OCI-LY7 (cell line): Measurements from ENCODE around the gene SH3GL2. TPM values are rescaled to one million over a fixed set of nuclear protein-coding genes. Genes with fewer than 3 reads are reported as not detected.

Source experiments
- BruUV-seq: library from RNA; stranded (reverse); fragments of 400-500 nt; replicated peaks from 2 replicates; lab custom pipeline; 2021; lab: Mats Ljungman, UMichigan
- CTCF ChIA-PET: fragments of 300-600 bp; sonication (Branson Sonifier 250); formaldehyde crosslinking; loops from one replicate; lab custom pipeline; 2022; ENCODE audit warnings: antibody characterized with exemption; ENCODE audit not compliant: unreplicated experiment; lab: Charles Lee
- POLR2A ChIA-PET: fragments of 300-600 bp; sonication (Branson Sonifier 250); formaldehyde crosslinking; loops from one replicate; lab custom pipeline; 2022; ENCODE audit warnings: antibody characterized with exemption; lab: Charles Lee
- DNase-seq: peaks from one replicate; pipeline ENCODE4 v3.0.0-alpha.2; 2015; ENCODE audit warnings: low spot score
- H2AFZ ChIP-seq: fragments of 200-600 bp; sonication (generic), shearing (Covaris generic); 2 replicates; pipeline ENCODE4 v1.6.1; 2014; ENCODE audit warnings: mild to moderate bottlenecking, antibody characterized with exemption, low read length, moderate library complexity
- H3K27ac ChIP-seq: fragments of 200-600 bp; sonication (generic); 2 replicates; pipeline ENCODE4 v1.5.1; 2014; ENCODE audit warnings: mixed run types, low read depth, mild to moderate bottlenecking, moderate library complexity, low read length, inconsistent platforms; ENCODE audit not compliant: poor library complexity, severe bottlenecking
- H3K36me3 ChIP-seq: fragments of 200-600 bp; sonication (generic); 2 replicates; pipeline ENCODE4 v1.6.1; 2014; ENCODE audit warnings: mild to moderate bottlenecking, antibody characterized with exemption, low read length, moderate library complexity, mixed read lengths; ENCODE audit not compliant: insufficient read depth
- H3K4me1 ChIP-seq: fragments of 200-600 bp; sonication (generic); 2 replicates; pipeline ENCODE4 v1.5.1; 2014; ENCODE audit warnings: mild to moderate bottlenecking, low read length; ENCODE audit not compliant: insufficient read depth, poor library complexity, severe bottlenecking
- H3K4me2 ChIP-seq: fragments of 200-600 bp; sonication (generic); 2 replicates; pipeline ENCODE4 v1.6.1; 2014; ENCODE audit warnings: mild to moderate bottlenecking, low read length
- H3K4me3 ChIP-seq: fragments of 200-600 bp; sonication (generic); 2 replicates; pipeline ENCODE4 v1.5.1; 2014; ENCODE audit warnings: mild to moderate bottlenecking, low read depth, low read length; ENCODE audit not compliant: poor library complexity, severe bottlenecking
- H3K79me2 ChIP-seq: fragments of 200-600 bp; sonication (generic); 2 replicates; pipeline ENCODE4 v1.6.1; 2016; ENCODE audit warnings: low read depth, mild to moderate bottlenecking, low read length, moderate library complexity, mixed read lengths; ENCODE audit not compliant: insufficient read depth
- H3K9me2 ChIP-seq: fragments of 200-600 bp; sonication (generic); 2 replicates; pipeline ENCODE4 v1.6.1; 2016; ENCODE audit warnings: mild to moderate bottlenecking, low read length, mixed read lengths; ENCODE audit not compliant: insufficient read depth
- H3K9me3 ChIP-seq: fragments of 200-600 bp; sonication (generic); 2 replicates; pipeline ENCODE4 v1.6.1; 2014; ENCODE audit warnings: mild to moderate bottlenecking, mixed run types, low read length, mixed read lengths
- H4K20me1 ChIP-seq: fragments of 200-600 bp; sonication (generic); 2 replicates; pipeline ENCODE4 v1.6.1; 2014; ENCODE audit warnings: mild to moderate bottlenecking, antibody characterized with exemption, low read length, moderate library complexity, mixed read lengths; ENCODE audit not compliant: insufficient read depth
- EZH2phosphoT487 ChIP-seq: fragments of 200-600 bp; sonication (generic); IDR thresholded peaks from 2 replicates; pipeline ENCODE4 v1.6.1; 2018; ENCODE audit warnings: low read depth, borderline replicate concordance, mild to moderate bottlenecking, mixed run types, antibody characterized with exemption, low read length, moderate library complexity, mixed read lengths
- intact Hi-C: fragments of 100-400 bp; cut with micrococcal nuclease; formaldehyde crosslinking; loops from one replicate; pipeline ENCODE4 v1.10.0; 2022; ENCODE audit not compliant: unreplicated experiment
- total RNA-seq, 2 experiments: library from RNA; depleted of rRNA in 1 of 2; stranded (reverse); fragments of >200 nt in 1 of 2; shearing (Covaris generic) in 1 of 2; gene quantifications; 2 replicates each; pipeline ENCODE4 v1.2.3, GENCODE V29; 2014 to 2022
- TF ChIP-seq, protein P1 (sequence below): fragments of 200-600 bp; sonication (generic); conservative IDR thresholded peaks from 2 replicates; pipeline ENCODE4 v1.5.1; 2014; ENCODE audit warnings: mild to moderate bottlenecking, antibody characterized with exemption, low read length, moderate library complexity, mixed read lengths

SH3GL2 gene
- total RNA-seq, 2 experiments from 2014 or later: not detected

- H3K9me2 ChIP-seq: no peaks in the 10 kb centered on the region
- no peaks in the 10 kb centered on the region for H3K9me3 ChIP-seq
- no peak for DNase-seq
- intact Hi-C loops: no loop called here
- no peaks in the 10 kb centered on the region for H3K36me3 ChIP-seq
- no peaks in the 10 kb centered on the region for H4K20me1 ChIP-seq
- TF ChIP-seq, protein P1, sequence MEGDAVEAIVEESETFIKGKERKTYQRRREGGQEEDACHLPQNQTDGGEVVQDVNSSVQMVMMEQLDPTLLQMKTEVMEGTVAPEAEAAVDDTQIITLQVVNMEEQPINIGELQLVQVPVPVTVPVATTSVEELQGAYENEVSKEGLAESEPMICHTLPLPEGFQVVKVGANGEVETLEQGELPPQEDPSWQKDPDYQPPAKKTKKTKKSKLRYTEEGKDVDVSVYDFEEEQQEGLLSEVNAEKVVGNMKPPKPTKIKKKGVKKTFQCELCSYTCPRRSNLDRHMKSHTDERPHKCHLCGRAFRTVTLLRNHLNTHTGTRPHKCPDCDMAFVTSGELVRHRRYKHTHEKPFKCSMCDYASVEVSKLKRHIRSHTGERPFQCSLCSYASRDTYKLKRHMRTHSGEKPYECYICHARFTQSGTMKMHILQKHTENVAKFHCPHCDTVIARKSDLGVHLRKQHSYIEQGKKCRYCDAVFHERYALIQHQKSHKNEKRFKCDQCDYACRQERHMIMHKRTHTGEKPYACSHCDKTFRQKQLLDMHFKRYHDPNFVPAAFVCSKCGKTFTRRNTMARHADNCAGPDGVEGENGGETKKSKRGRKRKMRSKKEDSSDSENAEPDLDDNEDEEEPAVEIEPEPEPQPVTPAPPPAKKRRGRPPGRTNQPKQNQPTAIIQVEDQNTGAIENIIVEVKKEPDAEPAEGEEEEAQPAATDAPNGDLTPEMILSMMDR: no peak
- no peak for TF ChIP-seq EZH2phosphoT487
- no peak overlapping the region for H2AFZ ChIP-seq
- no TSS peak for BruUV-seq
- H3K4me2 ChIP-seq: no peak overlapping the region
- ChIA-PET CTCF (no interaction called here), POLR2A (no interaction called here)
- no peaks in the 10 kb centered on the region for H3K4me1 ChIP-seq
- no peaks in the 10 kb centered on the region for H3K79me2 ChIP-seq
- H3K4me3 ChIP-seq: no peak overlapping the region
- H3K27ac ChIP-seq: no peak overlapping the region
Measured at GRCh38 chr9:17578577-17578910, 322 bp upstream of the SH3GL2 start.

DNA sequence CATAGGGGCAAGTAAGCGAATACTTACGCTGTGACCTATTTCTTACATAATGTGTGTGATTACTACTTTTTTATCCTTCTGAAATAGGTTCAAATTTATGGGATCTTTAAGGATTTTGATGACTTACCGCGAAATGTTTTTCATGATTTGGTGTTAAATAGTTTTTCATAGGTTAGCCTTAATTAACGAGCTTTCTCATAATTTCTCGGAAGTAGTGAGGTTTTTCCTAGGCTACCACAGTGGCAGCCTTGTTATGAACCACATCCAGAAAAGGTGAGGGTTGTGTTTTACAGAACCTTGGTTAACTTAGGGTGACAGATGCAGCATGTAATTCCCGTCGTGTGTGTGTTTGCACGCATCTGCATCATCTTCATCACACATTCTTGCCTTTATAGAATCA lies 1.3 kb downstream of the SH3GL2 start:
- H3K4me3 ChIP-seq: no peak overlapping the region
- H3K4me1 ChIP-seq: no peaks in the 10 kb centered on the region
- no peak overlapping the region for H3K27ac ChIP-seq
- no peaks in the 10 kb centered on the region for H4K20me1 ChIP-seq
- no peak overlapping the region for H2AFZ ChIP-seq
- H3K4me2 ChIP-seq: no peak overlapping the region
- DNase-seq: no peak
- POLR2A ChIA-PET: interaction anchor here (1.0 kb wide), 1 partner anchor 16 kb away, joined by 3 read pairs; no protein-coding TSS in a partner anchor
- BruUV-seq: no TSS peak
- H3K36me3 ChIP-seq: no peaks in the 10 kb centered on the region
- H3K9me2 ChIP-seq: no peaks in the 10 kb centered on the region
- CTCF ChIA-PET: no interaction called here
- H3K79me2 ChIP-seq: no peaks in the 10 kb centered on the region
- intact Hi-C loops: no loop called here
- TF ChIP-seq, protein P1: no peak
- no peak for TF ChIP-seq EZH2phosphoT487
- no peaks in the 10 kb centered on the region for H3K9me3 ChIP-seq

DNA sequence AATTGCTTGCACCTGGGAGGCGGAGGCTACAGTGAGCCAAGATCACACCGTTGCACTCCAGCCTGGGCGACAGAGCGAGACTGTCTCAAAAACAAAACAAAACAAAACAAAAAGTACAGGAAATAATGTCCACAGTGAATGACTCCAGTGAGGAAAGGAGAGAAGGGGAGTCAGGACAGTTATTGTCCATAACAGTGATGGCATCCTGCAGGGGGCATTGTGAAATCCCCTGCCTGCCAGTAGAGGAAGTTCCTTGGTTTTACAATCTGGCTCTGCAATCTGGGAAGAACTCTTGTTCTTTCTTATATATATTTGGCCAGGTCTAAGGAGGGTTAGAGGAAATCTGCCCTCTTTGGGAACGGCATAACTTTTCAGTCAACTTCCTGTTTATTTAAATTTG lies 8.2 kb downstream of the SH3GL2 start:
- Histone ChIP-seq H3K9me2 (no peaks in the 10 kb centered on the region), H4K20me1 (no peaks in the 10 kb centered on the region), H3K9me3 (no peaks in the 10 kb centered on the region), H3K36me3 (no peaks in the 10 kb centered on the region), H3K4me2 (no peak overlapping the region), H3K27ac (no peak overlapping the region), H2AFZ (no peak overlapping the region), H3K79me2 (no peaks in the 10 kb centered on the region), H3K4me3 (no peak overlapping the region), H3K4me1 (no peaks in the 10 kb centered on the region)
- no TSS peak for BruUV-seq
- intact Hi-C loops: no loop called here
- ChIA-PET CTCF (no interaction called here), POLR2A (no interaction called here)
- DNase-seq: no peak
- no peak for TF ChIP-seq EZH2phosphoT487
- TF ChIP-seq, protein P1: no peak
